ENCODE measurements around the gene GPR158. TPM values are rescaled to one million over a fixed set of nuclear protein-coding genes. Genes with fewer than 3 reads are reported as not detected.

Gene GPR158
- total and polyA plus RNA-seq, 9 of the 15 experiments (the other 6 are each of a cell fraction or from before 2014, with no cell fraction given), result 4.0 to 7.6 (median 5.0) TPM

DNA sequence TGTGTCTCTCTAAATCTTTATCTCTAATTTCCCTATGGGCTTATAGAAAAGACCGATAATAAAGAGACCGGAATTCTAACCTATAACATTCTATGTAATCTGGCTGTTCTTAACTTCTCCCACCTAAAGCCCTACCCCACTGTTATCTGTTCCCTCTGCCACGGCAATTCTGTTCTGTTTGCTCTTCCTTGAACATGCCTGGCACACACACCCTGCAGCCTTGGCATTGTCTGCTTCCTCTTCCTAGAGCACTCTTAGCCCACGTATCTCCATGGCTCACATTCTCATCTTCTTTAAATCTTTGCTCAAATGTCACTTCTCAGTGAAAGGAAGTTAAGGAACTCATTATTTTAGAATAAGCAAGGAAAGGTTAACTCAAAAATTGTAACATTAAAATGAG is 309.2 kb downstream of the GPR158 start:
- H4K20me1 ChIP-seq (replicated peaks; ENCODE audit: control insufficient read depth, insufficient read depth, low read length), result 0 out of 2 replicates have a peak, but pooled peaks cover 4% of the 10 kb centered on the region
- peaks cover 8% of the 10 kb centered on the region; the same call in 2 of the 3 replicates for H3K36me3 ChIP-seq (ENCODE audit: control insufficient read depth, insufficient read depth, low read length)
- H2AFZ ChIP-seq (ENCODE audit: low read depth, low read length), result no peak overlapping the region
- no peak for FAIRE-seq
- intact Hi-C loops (cut with micrococcal nuclease) (no loop called here), in situ Hi-C loops (cut with MboI) (no loop called here)
- no peaks in the 10 kb centered on the region for H3K79me2 ChIP-seq (ENCODE audit: control insufficient read depth, insufficient read depth, low read length)
- no peak overlapping the region for H3K4me3 ChIP-seq
- POLR2A ChIA-PET, result no interaction called here
- no peaks in the 10 kb centered on the region for H3K27me3 ChIP-seq (ENCODE audit: control insufficient read depth in 2 of 2, insufficient read depth in 2 of 2, low read length in 2 of 2)
- TF ChIP-seq HMG20A (CRISPR knock-in tag; conservative IDR thresholded peaks at IDR 0.05), result no peak
- TF ChIP-seq, protein P1, sequence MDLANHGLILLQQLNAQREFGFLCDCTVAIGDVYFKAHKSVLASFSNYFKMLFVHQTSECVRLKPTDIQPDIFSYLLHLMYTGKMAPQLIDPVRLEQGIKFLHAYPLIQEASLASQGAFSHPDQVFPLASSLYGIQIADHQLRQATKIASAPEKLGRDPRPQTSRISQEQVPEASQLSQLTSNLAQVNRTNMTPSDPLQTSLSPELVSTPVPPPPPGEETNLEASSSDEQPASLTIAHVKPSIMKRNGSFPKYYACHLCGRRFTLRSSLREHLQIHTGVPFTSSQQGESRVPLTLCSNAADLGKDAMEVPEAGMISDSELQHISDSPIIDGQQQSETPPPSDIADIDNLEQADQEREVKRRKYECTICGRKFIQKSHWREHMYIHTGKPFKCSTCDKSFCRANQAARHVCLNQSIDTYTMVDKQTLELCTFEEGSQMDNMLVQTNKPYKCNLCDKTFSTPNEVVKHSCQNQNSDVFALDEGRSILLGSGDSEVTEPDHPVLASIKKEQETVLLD (IDR thresholded peaks at IDR 0.05), result no peak
- TF ChIP-seq, protein P2, sequence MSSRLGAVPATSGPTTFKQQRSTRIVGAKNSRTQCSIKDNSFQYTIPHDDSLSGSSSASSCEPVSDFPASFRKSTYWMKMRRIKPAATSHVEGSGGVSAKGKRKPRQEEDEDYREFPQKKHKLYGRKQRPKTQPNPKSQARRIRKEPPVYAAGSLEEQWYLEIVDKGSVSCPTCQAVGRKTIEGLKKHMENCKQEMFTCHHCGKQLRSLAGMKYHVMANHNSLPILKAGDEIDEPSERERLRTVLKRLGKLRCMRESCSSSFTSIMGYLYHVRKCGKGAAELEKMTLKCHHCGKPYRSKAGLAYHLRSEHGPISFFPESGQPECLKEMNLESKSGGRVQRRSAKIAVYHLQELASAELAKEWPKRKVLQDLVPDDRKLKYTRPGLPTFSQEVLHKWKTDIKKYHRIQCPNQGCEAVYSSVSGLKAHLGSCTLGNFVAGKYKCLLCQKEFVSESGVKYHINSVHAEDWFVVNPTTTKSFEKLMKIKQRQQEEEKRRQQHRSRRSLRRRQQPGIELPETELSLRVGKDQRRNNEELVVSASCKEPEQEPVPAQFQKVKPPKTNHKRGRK (tag; IDR thresholded peaks at IDR 0.05), result no peak
- no peak for TF ChIP-seq PML (IDR thresholded peaks at IDR 0.05; ENCODE audit: low read length)
- TF ChIP-seq MCM3 (IDR thresholded peaks at IDR 0.05), result no peak
- no peak for DNase-seq (ENCODE audit: extremely low read depth in 1 of 4, low spot score in 3 of 4)
- no TSS peak for BruUV-seq (replicated peaks)
- ATAC-seq, result no peak
- H3K4me1 ChIP-seq (replicated peaks in 1 of 2; ENCODE audit: control insufficient read depth in 2 of 2, insufficient read depth in 2 of 2, low read length in 2 of 2), result peaks cover 0 to 5% of the 10 kb centered on the region in 2 experiments; a peak in 2 of 5 replicates
- no peak overlapping the region for H3K27ac ChIP-seq (ENCODE audit: extremely low read depth, low read depth, low read length)
- no peaks in the 10 kb centered on the region for H3K9me1 ChIP-seq (ENCODE audit: control insufficient read depth, insufficient read depth, low read length)
- H3K4me2 ChIP-seq (ENCODE audit: insufficient read depth, low read length), result no peak overlapping the region
- no peaks in the 10 kb centered on the region for H3K9me3 ChIP-seq (replicated peaks; ENCODE audit: control insufficient read depth, insufficient read depth, low read depth, low read length)
- no peak overlapping the region for H3K9ac ChIP-seq (ENCODE audit: insufficient read depth in 1 of 2, low read depth in 2 of 2, low read length in 2 of 2)
- CTCF ChIA-PET (ENCODE audit: low intra/inter-chr PET ratio), result no interaction called here
- 87% methylated on average over 4 of the region's 4 CpGs for WGBS (ENCODE audit: insufficient coverage, low coverage, missing lambda C conversion rate)
